LNCAP (cell line): Measurements from ENCODE around the gene SPATS2.

Experiments
- TF ChIP-seq, protein P1 (sequence below): fragments of 450-650 bp; IDR thresholded peaks from 2 replicates; pipeline ENCODE4 v1.5.1; 2017; ENCODE audit warnings: mild to moderate bottlenecking

Gene SPATS2

DNA sequence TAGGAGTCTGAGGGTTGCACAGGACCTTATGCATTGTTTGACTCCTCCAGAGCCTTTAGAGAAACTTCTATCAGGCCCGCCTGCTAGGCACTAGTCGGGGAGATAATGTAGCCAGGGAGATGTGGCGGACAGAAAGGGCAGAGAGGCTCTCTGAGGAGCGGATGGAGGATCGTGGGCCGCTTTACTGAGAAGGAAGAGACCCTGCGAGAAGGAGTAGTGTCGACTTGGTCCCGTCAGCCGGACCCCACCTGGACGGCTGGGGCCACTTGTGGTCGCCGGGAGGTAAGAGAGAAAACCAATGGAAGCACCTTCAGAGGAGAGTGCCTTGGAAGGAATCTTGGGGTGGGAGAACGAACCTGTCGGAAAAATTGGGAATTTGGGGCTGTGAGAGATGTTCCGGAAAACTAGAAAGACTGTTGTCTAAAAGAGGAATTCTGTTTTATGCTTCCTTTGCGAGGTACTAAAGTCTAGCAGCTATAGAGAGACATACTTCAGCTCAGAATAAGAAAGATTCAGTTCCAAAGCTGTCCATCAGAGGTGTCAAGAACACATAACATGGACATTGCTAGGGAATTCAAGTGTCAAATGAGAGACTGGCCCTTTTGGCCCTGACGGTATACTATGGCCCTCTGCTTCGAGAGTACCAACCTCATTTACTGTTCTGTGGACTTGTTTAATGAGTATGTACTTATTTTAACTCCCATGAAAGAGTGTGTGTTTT lies 201.3 kb downstream of the SPATS2 start:
- TF ChIP-seq, protein P1, sequence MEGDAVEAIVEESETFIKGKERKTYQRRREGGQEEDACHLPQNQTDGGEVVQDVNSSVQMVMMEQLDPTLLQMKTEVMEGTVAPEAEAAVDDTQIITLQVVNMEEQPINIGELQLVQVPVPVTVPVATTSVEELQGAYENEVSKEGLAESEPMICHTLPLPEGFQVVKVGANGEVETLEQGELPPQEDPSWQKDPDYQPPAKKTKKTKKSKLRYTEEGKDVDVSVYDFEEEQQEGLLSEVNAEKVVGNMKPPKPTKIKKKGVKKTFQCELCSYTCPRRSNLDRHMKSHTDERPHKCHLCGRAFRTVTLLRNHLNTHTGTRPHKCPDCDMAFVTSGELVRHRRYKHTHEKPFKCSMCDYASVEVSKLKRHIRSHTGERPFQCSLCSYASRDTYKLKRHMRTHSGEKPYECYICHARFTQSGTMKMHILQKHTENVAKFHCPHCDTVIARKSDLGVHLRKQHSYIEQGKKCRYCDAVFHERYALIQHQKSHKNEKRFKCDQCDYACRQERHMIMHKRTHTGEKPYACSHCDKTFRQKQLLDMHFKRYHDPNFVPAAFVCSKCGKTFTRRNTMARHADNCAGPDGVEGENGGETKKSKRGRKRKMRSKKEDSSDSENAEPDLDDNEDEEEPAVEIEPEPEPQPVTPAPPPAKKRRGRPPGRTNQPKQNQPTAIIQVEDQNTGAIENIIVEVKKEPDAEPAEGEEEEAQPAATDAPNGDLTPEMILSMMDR: no peak
